Heart left ventricle (tissue), 16 donors: Measurements from ENCODE around the gene TARBP2. TPM values are rescaled to one million over a fixed set of nuclear protein-coding genes. Genes with fewer than 3 reads are reported as not detected.

ENCODE experiments used
- ATAC-seq, 4 donors: fragments of 200-7000 bp; cut with Tn5 transposase; one replicate each; pipeline ENCODE4 v1.9.1; 2020 to 2022; ENCODE audit warnings: moderate library complexity in 4 of 4, mild to moderate bottlenecking in 3 of 4, moderate number of reproducible peaks in 1 of 4
- DNase-seq, 5 donors: peaks; one replicate each; pipeline ENCODE4 v3.0.0-alpha.2; 2020
- H3K27ac ChIP-seq, 12 donors: fragments of 200-600 bp; sonication (generic) in 4 of 12; one replicate each; pipeline versions ENCODE4 v1.5.0 to v1.8.0; 2016 to 2022; ENCODE audit warnings: mild to moderate bottlenecking in 2 of 12
- H3K27me3 ChIP-seq, 9 donors: fragments of 200-600 bp; sonication (generic) in 2 of 9; one replicate each; pipeline versions ENCODE4 v1.5.1 to v1.8.0; 2016 to 2022; ENCODE audit warnings: mild to moderate bottlenecking in 3 of 9
- H3K36me3 ChIP-seq, 9 donors: fragments of 200-600 bp; sonication (generic) in 2 of 9; one replicate each; pipeline versions ENCODE4 v1.5.0 to v1.8.0; 2018 to 2022; ENCODE audit warnings: mild to moderate bottlenecking in 2 of 9
- H3K4me1 ChIP-seq, 12 donors: fragments of 200-600 bp; sonication (generic) in 4 of 12; one replicate each; pipeline versions ENCODE4 v1.5.0 to v1.8.0; 2016 to 2022; ENCODE audit warnings: mild to moderate bottlenecking in 3 of 12
- H3K4me3 ChIP-seq, 12 donors: fragments of 200-600 bp; sonication (generic) in 4 of 12; one replicate each; pipeline versions ENCODE4 v1.5.0 to v1.8.0; 2017 to 2022; ENCODE audit warnings: mild to moderate bottlenecking in 9 of 12, moderate library complexity in 4 of 12
- H3K9me3 ChIP-seq, 12 donors: fragments of 200-600 bp; sonication (generic) in 4 of 12; one replicate each; pipeline versions ENCODE4 v1.5.0 to v1.8.0; 2016 to 2022; ENCODE audit warnings: mild to moderate bottlenecking in 1 of 12
- POLR2A ChIP-seq, 2 donors: fragments of 450-650 bp; IDR thresholded peaks; one replicate each; pipeline ENCODE4 v1.6.1; 2017; ENCODE audit warnings: antibody characterized with exemption in 2 of 2, mild to moderate bottlenecking in 2 of 2, moderate library complexity in 2 of 2
- WGBS, 4 donors: extraction: QIAGEN DNeasy Blood & Tissue Kit in 2 of 4; methylation state at CpG; one replicate each; pipeline versions ENCODE4 v1.1.5 to v1.1.7; 2013 to 2018; 5-methylcytosine and 5-hydroxymethylcytosine counted together
- intact Hi-C, 10 donors: fragments of 100-400 bp; cut with DNase I; formaldehyde crosslinking; loops; one replicate each; pipeline versions ENCODE4 v1.11.1 to v1.14.2; 2022
- polyA plus RNA-seq, 2 donors: library from polyadenylated mRNA; stranded (reverse); fragments of 200-250 nt; gene quantifications; one replicate each; pipeline ENCODE4 v1.2.3, GENCODE V29; 2013
- total RNA-seq, 9 donors: library from RNA; depleted of rRNA in 2 of 9; stranded (reverse); fragments of >200 nt in 2 of 9; fragmentation: NEBNext Ultra II Directional in 3 of 9; extraction: Animal tissue kit (Norgen Biotek cat#: 25700) in 3 of 9; gene quantifications; one replicate each; pipeline versions ENCODE4 v1.1.0 to v1.2.4, GENCODE V29; 2016 to 2023
- TF ChIP-seq, protein P1 (sequence below), 12 donors: fragments of 200-600 bp; sonication (generic) in 4 of 12; IDR thresholded peaks; one replicate each; pipeline versions ENCODE4 v1.5.0 to v1.8.0; 2018 to 2022; ENCODE audit warnings: antibody characterized with exemption in 12 of 12, mild to moderate bottlenecking in 5 of 12
- donor health status: ischemic (EF 13 %, LVEDD 7.1; RV severe dilation, severe dysfunction).
- donor health status: healthy with polysubstance abuse.
- donor health status: DM: no; HTN: yes; CAD: no.
- donor health status: DM: no; HTN: no; CAD: no.
- donor health status: ischemic (EF 25% LVEDD 6.9; RV normal size, moderate dysfunction).
- donor health status: ischemic (EF 25% LVEDD 5.7; RV mildly dilated, moderate dysfunction).
- donor health status: healthy.
- donor health status: DM: yes; HTN: yes; CAD: no.
- donor health status: ischemic (EF 35%, LVEDD 5.7; RV mildly dilated, moderate dysfunction).
- donor health status: nonischemic (EF 11% LVEDD 7.7; RV severe dilation, severe dysfunction).
- donor health status: DM: yes; HTN: yes; CAD: no.
- donor health status: PGD.
- donor health status: ischemic (EF 29% LVEDD 5.4; RV normal size, mild dysfunction).
- donor health status: nonischemic (EF 23%, LVEDD 6.1; RV moderate dilation, normal function).

TARBP2 gene
- total and polyA plus RNA-seq, 11 donors: 7.8 to 23.5 (median 11.9) TPM

- 51 to 67% (median 59%) methylated on average over 2 of the region's 2 CpGs for WGBS, 4 donors
- Histone ChIP-seq H3K27me3 (no peaks in the 10 kb centered on the region), H3K36me3 (peaks cover 0 to 100% (median 100%) of the 10 kb centered on the region in 9 donors), H3K4me3 (no peak overlapping the region), H3K4me1 (peaks cover 3 to 73% (median 46%) of the 10 kb centered on the region in 12 donors), H3K27ac (peak overlapping the region in 1 of 12 donors; percentile 8), H3K9me3 (no peaks in the 10 kb centered on the region)
- ATAC-seq (no peak), DNase-seq (no peak)
- intact Hi-C loops: no loop called here
- no peak for TF ChIP-seq POLR2A (IDR thresholded peaks at IDR 0.05)
- TF ChIP-seq, protein P1, sequence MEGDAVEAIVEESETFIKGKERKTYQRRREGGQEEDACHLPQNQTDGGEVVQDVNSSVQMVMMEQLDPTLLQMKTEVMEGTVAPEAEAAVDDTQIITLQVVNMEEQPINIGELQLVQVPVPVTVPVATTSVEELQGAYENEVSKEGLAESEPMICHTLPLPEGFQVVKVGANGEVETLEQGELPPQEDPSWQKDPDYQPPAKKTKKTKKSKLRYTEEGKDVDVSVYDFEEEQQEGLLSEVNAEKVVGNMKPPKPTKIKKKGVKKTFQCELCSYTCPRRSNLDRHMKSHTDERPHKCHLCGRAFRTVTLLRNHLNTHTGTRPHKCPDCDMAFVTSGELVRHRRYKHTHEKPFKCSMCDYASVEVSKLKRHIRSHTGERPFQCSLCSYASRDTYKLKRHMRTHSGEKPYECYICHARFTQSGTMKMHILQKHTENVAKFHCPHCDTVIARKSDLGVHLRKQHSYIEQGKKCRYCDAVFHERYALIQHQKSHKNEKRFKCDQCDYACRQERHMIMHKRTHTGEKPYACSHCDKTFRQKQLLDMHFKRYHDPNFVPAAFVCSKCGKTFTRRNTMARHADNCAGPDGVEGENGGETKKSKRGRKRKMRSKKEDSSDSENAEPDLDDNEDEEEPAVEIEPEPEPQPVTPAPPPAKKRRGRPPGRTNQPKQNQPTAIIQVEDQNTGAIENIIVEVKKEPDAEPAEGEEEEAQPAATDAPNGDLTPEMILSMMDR (IDR thresholded peaks at IDR 0.05): no peak
Measured at GRCh38 chr12:53467880-53468279, 33.2 kb upstream of the TARBP2 start.

- no peak overlapping the region for H3K27ac ChIP-seq
- no peak for DNase-seq
- no peaks in the 10 kb centered on the region for H3K27me3 ChIP-seq
- H3K4me3 ChIP-seq: no peak overlapping the region
- no peak for ATAC-seq
- WGBS, 4 donors: 35 to 67% (median 56%) methylated on average over 1 of the region's 1 CpG
- no peaks in the 10 kb centered on the region for H3K9me3 ChIP-seq
- TF ChIP-seq, protein P1 (IDR thresholded peaks at IDR 0.05): no peak
- TF ChIP-seq POLR2A (IDR thresholded peaks at IDR 0.05): no peak
- intact Hi-C loops: no loop called here
- H3K4me1 ChIP-seq: peaks cover 3 to 72% (median 46%) of the 10 kb centered on the region in 12 donors
- H3K36me3 ChIP-seq: peaks cover 0 to 100% (median 100%) of the 10 kb centered on the region in 9 donors
Measured at GRCh38 chr12:53468282-53468681, 32.8 kb upstream of the TARBP2 start.

DNA sequence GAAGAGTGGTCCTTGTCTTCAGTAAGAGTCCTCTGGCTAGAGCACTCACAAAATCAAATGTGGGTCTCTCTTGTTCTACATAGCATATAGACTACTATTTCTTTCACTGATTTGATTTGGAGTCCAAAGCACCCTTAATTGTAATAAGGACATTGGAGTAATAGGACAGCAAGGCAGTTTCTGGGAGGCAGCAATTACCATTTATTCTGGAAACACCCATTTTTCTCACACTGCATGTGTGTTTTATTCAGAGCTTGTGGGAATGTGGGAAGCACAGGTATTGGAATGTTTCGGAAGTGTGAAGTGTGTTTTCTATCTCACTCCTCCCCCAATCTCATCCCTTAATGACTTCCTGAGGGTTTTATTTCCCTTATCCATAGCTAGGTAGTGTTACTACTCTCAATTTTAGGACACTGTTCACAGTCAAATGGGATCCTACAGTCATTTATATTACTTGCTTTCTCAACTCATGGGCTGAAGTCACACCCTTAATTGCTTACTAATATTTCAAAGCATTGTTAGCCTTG lies 29.0 kb upstream of the TARBP2 start:
- Histone ChIP-seq H3K27ac (no peak overlapping the region), H3K36me3 (peaks cover 0 to 100% (median 100%) of the 10 kb centered on the region in 9 donors), H3K4me3 (no peak overlapping the region), H3K4me1 (peaks cover 3 to 75% (median 55%) of the 10 kb centered on the region in 12 donors), H3K27me3 (no peaks in the 10 kb centered on the region), H3K9me3 (no peaks in the 10 kb centered on the region)
- TF ChIP-seq POLR2A (IDR thresholded peaks at IDR 0.05): no peak
- TF ChIP-seq, protein P1 (IDR thresholded peaks at IDR 0.05): no peak
- ATAC-seq (no peak), DNase-seq (no peak)
- intact Hi-C loops: no loop called here
- WGBS, 4 donors: 74 to 82% (median 77%) methylated on average over 1 of the region's 1 CpG

- TF ChIP-seq, protein P1 (IDR thresholded peaks at IDR 0.05): no peak
- TF ChIP-seq POLR2A (IDR thresholded peaks at IDR 0.05): no peak
- ATAC-seq: no peak
- H3K9me3 ChIP-seq: no peaks in the 10 kb centered on the region
- DNase-seq: no peak
- 65 to 74% (median 69%) methylated on average over 2 of the region's 2 CpGs for WGBS, 4 donors
- intact Hi-C loops: loop anchor here in 1 of 10 donors (2.0 kb wide), 1 partner anchor 15 kb away; no protein-coding TSS in a partner anchor
- no peak overlapping the region for H3K4me3 ChIP-seq
- H3K27ac ChIP-seq: peak overlapping the region in 2 of 12 donors; percentile 6 to 9
- H3K4me1 ChIP-seq: peaks cover 3 to 82% (median 59%) of the 10 kb centered on the region in 12 donors
- peaks cover 0 to 100% (median 100%) of the 10 kb centered on the region in 9 donors for H3K36me3 ChIP-seq
- no peaks in the 10 kb centered on the region for H3K27me3 ChIP-seq
Measured at GRCh38 chr12:53474077-53474476, 27.0 kb upstream of the TARBP2 start.
